Activated CD4-positive, alpha-beta T cell treated with anti-CD3 and anti-CD28 coated beads, Interleukin-2, amount 50 U/mL, for 24 hours (primary cell): ENCODE measurements around the gene ELL.

ENCODE experiments used
- DNase-seq, 2 donors: peaks; one replicate each; pipeline ENCODE4 v3.0.0-alpha.2; 2020; ENCODE audit warnings: low read depth in 1 of 2, low spot score in 1 of 2

ELL gene

DNA sequence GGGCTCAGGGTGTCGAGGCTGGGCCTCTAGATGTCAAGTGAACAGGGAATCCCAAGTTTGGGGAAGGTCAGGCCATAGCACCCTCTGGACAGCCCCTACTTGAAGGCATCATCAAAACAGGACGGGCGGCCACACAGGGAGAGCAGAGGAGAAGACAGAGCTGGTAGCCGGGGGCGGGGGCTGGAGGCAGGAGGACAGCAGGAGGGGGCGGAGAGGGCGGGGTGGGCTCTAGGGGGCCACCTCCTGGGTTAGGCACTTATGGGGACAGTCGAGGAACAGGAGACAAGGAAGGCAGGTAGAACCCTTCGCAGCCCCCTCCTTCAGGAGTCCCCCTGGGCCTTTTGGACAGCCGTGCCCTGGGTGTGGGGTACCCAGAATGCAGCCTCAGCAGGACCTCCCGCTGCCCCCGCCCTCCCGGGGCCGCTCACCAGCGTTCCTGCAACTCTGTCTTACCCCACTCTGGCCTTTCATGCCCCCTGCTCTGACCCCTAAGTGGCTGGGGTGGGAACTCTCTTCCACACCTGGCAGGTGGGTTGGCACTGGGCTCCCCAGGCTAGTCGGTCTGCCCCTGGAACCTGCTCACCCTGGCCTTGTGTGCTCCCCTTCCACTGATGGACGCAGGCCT is 96.9 kb downstream of the ELL start:
- no peak for DNase-seq

DNA sequence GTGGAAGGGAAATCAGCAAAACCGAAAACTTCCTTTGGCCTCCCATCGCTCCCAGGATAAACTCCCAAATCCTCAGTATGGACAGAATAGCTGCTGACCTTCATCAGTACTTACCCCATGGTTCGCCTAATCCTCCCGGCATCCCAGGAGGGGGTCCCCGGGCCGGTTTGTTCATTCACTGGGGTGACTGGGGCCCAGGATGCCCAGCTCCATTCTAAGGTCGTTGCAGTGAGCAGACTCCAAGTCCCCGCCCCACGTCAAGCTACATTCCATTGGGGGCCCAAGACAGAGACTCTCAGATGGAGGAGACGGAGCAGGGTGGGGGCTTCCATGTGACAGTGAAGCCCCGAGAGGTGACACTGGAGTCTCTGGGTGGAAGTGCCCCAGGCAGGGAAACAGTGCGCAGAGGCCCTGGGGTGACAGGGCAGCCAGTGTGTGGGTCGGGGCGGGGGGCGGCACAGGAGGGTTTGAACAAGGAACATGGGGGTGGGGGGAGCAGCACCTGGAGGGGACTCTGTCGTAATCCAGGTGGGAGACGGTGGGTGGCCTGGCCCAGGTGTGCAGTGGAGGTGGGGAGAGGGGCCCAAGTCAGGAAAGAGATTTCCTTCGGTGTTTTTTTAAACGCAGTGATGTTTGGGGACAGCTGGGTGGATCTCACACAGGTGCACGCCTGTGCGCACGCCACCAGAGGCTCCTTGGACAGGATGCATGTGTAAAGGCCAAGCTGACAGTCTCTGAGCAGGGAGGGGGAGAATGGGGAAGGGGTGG is 97.6 kb downstream of the ELL start:
- no peak for DNase-seq

DNA sequence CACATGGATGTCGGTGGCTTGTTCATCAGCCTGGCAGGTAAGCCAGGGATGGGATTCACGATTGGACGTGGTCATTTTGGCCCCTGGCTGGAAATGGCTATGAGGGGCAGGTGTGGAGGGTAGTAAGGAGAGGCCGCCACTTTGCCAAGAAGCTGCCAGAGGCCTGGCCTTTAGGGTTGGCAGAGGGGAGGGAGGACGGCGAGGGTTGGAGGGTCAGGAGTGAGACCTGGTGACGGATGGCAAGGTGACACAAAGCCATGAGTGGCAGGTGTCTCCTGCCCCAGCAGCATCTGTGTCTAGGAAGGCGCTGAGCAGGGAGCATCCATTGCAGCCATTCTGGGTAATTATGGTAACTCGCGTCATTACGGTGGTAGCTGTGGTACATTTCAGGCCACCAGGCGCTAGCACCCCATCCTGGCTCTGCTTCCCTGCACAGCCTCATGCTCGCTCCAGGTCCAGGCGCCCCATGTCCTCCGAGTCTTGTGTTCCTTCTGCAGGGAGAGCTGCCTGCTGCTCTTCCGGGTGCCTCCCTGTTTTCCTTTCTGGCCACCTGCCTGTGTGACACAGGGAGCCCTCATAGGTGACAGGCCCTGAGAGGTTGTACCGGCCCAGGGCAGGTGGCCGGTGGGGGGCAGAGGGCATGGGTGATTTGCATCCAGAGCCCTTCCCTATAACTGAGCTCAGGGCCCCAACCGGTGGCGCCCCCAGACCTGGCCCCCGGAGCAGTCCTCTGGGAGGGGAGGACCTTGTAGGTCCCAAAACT is 98.4 kb downstream of the ELL start:
- no peak for DNase-seq

DNA sequence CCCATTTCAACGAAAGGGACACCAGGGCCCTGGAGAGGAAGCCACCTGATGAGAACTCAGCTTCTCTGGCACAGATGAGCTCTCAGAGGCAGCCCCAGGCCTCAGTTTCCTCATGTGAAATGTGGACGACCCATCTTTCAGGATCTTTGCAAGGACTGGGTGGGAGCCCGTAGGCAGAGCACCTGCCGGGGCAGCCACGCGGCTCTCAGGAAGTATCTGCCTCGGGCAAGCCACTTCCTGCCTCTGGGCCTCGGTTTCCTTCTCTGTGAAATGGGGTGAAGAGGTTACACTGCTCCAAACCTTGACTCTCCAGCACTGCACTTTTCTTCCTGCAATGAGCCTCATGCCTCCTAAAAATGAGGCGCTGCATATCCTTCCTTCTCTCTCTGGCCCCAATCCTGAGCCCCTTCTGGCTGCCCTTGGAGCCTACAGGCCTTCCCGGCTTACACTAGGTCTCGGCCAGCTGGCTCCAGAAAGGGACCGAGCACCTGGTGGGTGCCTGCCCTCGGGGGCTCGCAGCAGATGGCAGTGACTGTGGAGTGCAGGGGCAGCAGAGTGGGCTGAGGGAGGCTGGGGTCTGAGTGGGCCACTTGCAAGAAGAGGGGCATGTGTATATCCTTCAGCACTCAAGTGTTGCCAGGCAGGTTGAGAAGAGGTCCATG is 99.2 kb downstream of the ELL start:
- no peak for DNase-seq

DNA sequence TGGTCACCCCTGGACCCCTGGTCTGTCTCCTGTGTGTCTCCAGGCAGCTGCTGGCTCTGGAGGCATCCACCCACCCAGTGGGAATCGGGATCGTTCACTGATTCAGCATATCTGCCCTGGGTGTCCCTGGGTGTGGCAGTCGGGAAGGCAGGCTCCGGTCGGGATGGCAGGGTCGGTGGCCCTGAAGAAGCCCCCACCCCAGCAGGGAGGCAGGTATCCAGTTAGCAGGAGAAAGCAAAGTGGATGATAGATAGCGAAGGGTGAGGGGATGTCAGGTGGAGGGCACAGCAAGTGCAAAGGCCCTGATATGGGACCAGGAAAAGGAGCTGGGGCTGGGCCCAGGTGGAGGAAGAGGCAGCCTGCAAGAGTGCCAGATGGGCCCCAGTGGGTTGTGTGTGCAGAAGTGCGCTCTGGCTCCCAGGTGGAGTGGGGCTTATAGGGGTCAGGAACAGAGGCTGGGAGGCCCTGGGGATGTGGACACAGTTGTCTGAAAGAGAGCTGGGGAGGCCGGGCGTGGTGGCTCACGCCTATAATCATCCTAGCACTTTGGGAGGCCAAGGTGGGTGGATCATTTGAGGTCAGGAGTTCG is 100.4 kb downstream of the ELL start:
- DNase-seq: no peak

DNA sequence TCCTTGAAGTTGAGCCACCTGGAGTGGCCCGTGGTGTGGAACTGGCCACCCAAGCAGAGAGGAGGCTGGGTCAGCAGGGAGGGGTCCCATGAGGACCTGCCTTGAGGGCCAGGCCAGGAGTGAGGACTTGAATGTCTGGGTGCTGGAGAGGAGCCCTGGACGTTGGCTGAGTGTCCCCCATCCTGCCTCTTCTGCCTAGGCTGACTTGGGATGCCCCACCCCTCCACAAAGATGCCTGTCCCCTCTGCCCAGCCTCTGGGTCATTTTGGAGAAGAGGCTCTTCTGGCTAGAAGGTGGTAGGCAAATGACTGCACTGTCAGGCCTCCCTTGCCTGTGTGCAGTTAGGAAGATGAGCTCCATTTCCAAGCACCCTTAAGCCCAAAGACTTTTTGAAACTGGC is 100.9 kb downstream of the ELL start:
- DNase-seq: no peak

DNA sequence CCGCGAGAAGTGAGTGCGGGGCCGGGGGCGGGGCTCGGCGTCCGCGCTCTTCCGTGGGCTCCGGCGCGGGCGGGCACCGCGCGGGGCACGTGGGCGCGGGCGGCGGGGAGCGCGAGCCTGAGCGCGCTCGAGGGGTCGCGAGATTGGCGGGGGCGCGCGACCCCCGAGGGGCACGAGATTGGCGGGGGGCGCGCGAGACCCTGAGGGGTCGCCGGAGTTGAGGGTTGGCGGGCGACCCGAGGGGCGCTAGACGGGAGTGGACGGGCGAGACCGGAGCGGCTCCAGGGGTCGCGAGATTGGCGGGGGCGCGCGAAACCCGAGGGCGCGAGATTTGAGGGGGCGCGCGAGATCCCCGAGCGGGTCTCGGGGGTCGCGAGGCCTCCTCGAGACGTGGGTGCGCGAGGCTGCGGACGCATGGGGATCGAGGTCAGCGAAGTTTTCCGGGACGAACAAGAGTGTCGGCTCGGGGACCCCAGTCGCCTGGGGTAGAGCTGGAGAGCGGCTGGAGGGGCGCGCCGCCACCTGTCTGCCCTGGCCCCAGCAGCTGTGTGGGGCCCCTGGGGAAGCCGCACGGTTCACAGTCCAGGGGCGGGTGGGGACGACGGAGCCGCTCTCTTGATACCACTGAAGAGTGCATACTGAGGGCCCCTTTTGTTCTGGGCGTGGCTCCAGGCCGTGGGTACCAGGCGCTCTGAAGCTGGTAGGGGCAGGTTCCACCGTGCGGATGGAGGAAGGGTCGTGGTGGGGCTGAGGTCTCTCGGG is 102.0 kb downstream of the ELL start:
- DNase-seq: no peak

DNA sequence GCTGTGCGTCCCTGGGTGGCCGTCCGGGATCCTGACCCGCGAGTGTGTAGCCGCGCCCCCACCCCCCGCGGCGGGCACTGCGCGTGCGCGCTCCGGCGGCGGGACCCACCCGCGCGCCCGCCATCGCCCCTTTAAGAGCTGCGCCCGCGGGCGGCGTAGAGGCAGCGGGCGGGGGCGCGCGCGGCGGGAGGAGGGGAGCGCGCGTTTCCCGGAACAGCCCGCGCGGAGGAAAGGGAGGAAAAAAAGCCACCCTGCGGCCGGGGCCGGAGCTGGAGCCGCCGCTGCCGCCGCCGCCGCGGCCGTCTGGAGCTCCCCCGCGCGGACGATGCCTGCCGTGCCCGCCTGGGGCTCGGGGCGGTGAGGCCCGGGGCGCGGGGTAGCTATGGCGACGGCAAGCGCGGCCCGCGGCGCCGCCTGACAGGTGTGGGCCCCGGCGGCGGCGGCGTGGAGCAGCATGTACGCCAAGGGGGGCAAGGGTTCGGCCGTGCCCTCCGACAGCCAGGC is 102.6 kb downstream of the ELL start, which contains the start of gene SSBP4:
Gene SSBP4 (plus strand): TSS at position 204 of the 504 bp plus-strand sequence. CDS start 251 bp downstream, at position 455.
- DNase-seq: peak in 1 of 2 donors; percentile 51

DNA sequence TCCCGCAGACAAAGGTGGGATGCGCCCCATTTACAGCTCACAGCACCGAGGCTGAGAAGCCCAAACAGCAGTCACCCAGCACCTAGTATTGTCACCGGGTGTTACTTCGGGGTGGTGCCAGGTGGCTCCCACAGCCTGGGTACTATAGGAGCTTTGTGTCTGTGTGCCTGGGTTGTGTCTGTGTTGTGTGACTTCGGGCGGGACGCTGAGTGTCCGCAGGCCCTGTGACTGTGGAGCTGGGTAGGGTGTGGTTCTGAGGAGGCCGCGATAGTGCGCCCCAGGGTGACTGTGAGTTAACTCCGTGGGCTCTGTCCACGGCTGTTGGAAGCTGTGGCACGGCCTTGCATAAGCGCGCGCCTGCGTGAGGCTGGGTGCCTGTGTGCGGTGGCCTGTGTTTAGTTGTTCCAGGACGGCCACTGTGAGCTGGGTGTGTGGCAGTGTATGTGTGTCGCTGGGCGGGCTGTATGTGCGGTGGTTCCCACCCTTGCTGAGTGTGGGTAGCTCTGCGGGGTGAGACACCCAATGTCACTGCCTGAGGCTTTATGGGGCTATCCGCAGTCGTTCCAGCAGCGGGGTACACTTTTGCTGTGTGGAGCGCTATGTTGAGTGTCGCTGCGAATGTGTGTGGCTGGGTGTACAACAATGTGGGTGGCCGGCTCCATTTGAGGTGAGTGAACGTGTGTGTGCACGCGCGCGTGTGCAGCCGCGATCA is 103.2 kb downstream of the ELL start:
- DNase-seq: no peak

DNA sequence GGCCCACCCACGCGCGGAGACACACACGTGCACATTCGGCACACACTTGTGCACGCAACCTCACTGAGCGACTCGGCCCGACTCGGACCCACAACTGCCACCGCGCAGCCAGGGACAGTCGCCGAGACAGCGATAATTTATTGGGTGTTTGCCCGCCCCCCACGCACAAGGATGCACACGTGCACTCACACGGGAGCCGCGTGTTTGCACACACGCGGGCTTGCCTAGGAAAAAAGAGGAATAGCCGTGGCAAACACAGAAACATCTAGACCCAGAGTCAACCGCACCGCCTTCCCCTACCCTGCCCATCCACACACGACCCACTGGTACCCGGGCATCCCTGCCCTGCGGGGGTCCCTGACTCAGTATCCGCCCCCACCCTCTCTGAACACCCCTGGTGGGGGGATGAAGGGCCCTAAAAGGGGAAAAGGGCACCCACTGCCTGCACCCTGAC is 103.8 kb downstream of the ELL start:
- DNase-seq: no peak

DNA sequence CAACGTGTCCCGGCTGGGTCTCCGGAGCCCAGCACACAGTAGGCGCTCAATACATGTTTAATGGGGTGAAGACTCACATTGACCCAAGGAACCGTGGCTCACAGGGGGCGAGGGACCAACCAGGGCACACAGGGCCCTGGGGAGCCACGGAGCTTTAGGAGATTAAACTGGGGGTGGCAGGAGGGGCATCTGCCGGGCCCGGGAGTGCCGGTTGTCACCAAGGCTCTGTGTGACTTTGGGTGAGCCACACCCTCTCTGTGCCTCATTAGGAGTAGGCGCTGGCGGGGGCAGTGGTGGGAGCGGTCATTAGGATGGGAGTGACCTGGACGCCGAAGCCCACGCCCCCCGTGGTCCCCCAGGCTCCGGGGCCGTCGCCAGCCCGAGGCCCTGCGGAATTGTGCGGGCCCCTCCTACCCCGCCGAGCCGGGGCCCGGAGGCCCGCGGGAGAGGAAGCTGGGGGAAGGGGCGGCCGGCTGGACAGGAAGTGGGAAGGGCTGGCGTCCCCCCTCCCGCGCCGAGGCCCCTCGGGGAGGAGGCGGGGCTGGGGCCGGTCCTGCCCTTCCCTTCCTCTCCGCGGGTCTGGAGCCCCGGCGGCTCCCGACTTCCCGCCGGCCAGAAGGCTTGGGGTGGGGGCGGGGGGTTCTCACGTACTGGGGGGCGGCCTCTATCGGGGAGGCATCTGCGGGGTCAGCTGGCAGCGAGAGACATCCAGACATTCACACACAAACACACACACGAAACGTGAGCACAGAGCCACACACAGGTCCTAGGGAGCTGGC is 104.4 kb downstream of the ELL start:
- no peak for DNase-seq

DNA sequence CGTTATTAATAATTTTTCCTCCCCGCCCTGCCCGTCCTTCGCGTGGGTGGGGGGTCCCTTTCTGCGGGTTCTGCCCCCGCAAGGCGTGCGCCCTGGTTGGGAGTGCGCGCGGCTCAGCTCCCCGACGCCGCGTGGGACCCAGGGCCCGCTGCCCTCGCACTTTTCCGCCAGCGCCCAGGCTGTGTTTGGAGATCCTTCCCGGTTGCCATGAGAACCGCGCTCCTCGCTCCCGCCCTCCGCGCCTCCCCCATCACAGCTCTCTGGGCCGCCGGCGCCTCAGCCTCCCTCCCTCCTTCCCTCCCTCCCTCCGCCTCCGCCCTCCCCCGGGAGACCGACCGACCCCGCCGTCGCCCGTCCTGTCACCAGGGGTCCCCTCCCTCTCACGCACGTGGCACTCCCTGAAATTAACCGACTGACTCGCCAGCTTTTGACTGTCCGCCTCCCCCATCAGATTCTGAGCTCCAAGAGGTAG is 105.1 kb downstream of the ELL start:
- DNase-seq: no peak

DNA sequence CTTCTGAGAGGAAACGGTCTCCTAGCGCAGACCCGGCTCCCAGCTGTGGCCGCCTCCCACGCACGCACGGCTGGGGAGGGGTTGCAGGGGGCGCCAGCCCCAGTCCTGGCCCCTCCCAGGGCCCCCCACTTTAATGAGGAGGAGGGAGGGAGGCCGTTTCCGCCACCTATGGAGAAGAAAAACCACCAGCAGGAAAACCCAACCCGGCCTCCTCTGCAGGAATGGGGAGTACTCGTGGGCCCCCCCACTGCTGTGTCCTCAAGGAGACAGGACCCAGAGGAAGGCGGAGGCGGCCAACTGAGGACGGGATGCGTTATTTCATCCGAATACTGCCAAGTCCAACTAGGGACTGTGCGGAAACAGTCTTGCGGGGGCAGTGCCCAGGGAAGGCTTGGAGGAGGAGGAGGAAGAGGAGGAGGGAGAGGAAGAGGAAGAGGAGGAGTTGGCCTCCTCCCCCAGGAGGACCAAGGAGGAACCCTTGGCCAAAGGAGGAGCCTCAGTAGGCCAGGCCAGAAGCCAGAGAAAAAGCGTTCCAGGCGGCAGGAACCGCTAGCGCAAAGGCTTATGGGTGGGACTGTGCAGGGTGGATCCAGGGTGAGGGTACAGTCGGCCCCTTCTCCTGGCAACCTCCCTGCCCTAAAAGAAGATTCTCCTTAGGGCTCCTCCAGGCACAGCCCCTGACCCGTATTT is 106.5 kb downstream of the ELL start:
- no peak for DNase-seq

DNA sequence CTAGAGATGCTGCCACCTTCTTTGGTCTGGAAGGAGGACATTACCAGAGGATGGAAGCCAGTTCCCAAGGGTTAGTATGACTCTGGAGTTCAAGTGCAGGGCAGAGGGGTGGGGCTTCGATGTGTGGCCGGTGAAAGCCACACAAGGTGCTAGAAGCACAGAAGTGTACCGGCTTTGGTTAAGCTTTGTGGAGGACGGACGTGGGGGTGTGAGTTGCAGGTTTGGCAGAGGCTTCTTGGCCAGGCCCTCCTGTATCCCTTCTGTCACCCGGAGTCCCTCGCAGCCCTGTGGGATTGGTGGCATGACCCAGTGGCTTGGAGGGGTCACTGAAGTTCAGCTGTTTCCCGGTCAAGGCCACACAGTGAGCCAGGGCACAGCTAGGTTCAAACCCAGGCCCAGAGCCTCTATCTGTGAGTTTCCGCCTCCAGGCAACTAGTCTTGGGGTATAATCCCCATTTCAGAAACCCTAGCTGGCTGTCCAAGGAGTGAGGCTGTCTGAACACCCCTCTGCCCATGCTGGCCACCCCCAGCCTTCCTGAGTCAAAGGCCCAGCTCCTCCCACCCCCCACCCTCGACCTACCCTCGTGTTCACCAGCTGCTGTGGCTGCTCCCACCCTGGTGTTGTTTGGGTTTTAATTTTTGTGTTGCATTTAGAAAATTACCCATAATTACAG is 107.2 kb downstream of the ELL start:
- no peak for DNase-seq

DNA sequence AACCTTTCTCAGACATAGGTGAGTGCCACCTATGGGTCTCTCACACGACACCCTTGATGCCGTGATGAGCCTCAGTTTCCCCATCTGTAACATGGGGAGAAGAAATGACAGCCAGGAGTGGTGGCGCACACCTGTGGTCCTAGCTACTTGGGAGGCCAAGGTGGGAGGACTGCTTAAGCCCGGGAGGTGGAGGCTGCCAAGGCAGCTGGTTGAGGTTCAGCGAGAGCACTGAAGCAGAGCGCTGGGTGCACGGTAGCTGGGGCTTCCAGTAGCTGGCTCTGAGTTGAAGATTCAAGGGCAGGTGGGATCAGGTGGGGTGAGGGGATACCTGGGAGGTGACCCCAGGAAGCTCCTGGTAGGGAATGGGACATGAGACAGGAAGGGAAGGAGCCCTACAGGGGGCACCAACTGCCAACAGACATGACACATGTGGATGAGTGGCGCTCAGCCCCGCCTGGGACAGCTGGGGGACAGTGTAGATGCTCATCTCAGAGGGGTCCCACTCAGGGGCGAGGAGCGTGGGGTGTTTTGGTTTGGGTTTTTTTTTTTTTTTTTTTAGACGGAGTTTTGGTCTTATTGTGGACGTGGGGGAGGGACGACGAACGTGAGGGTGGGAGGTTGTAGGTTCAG is 109.1 kb downstream of the ELL start:
- no peak for DNase-seq

DNA sequence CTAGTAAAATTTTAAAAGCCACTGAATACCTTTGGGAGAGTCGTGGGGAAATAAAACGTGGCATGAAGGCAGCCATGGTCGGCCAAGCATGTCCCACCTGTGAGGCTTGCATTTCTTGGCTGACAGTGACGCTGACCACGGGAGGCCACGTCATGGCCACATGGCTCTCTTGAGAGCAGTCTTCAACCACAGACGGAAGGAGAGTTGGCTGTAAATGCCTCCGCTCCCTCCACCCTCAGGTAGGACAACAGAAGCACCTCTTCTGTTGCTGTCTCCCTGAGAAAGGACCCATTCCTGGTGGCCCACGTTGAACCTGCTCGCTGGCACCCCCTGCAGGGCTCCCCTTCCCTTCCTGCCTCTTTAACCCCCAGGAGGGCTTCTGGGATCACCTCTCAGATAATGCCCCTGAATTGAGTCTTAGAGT is 113.8 kb downstream of the ELL start:
- no peak for DNase-seq

DNA sequence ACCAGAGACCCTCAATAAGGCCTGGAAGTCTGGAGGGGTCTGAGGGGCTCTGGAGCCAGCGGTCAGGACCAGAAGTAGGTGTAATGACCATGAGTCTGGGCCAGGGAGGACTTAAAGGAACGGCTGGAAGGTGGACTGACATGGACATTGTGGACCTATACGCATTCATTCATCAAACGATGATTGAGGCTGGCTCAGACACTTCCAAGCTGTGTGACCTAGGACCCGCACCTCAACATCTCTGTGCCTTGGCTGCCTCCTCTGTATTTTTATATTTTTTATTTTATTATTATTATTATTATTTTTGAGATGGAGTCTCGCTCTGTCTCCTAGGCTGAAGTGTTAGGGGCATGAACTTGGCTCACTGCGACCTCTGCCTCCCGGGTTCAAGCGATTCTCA is 115.1 kb downstream of the ELL start:
- DNase-seq: no peak
